K562 (cell line): ENCODE data around the gene ZNF441. TPM values are rescaled to one million over a fixed set of nuclear protein-coding genes. Genes with fewer than 3 reads are reported as not detected.

Source experiments
- CBFA2T3 ChIP-seq: fragments of 450-650 bp; IDR thresholded peaks from 2 replicates; pipeline ENCODE4 v1.6.1; 2017
- CCNT2 ChIP-seq: IDR thresholded peaks from 2 replicates; pipeline ENCODE4 v1.6.1; 2011; ENCODE audit warnings: borderline replicate concordance, low read depth, mild to moderate bottlenecking, moderate library complexity, mixed read lengths, low read length; ENCODE audit not compliant: insufficient read length; ENCODE audit errors: extremely low read depth
- CEBPZ ChIP-seq: fragments of 150-350 bp; IDR thresholded peaks from 2 replicates; pipeline ENCODE4 v1.6.1; 2014; ENCODE audit warnings: low read depth, mild to moderate bottlenecking, low read length, borderline replicate concordance
- MEIS2 ChIP-seq: fragments of 450-650 bp; IDR thresholded peaks from 2 replicates; pipeline ENCODE4 v1.6.1; 2014; ENCODE audit warnings: mild to moderate bottlenecking; ENCODE audit not compliant: partially characterized antibody
- PTTG1 ChIP-seq: fragments of 450-650 bp; IDR thresholded peaks from 2 replicates; pipeline ENCODE4 v1.6.1; 2016; ENCODE audit warnings: low read depth, mild to moderate bottlenecking, missing genetic modification characterization, missing compliant biosample characterization
- ZNF232 ChIP-seq: sonication (generic); formaldehyde crosslinking; IDR thresholded peaks from 2 replicates; pipeline ENCODE4 v1.8.0; 2022; ENCODE audit warnings: mild to moderate bottlenecking, missing genetic modification reagents
- polyA plus RNA-seq, 8 experiments: library from polyadenylated mRNA; depleted of rRNA in 4 of 8; stranded (reverse) in 5 of 8; unstranded in 3 of 8; fragments of >200 nt; fragmentation: Nextera tagmentation in 2 of 8; fragmentation: Illumina TruSeq in 1 of 8; extraction: Ambion mirVana in 2 of 8; extraction: Trizol in 1 of 8; gene quantifications; 2 replicates each; pipeline versions ENCODE4 v1.2.1 to v1.2.3, GENCODE V29; 2011 to 2014; ENCODE audit warnings: inconsistent platforms in 1 of 8, missing spikeins in 1 of 8
- total RNA-seq, 7 experiments: library from RNA; depleted of rRNA in 6 of 7; stranded (reverse); fragments of >200 nt in 6 of 7; fragmentation: Illumina TruSeq in 2 of 7; extraction: Trizol in 2 of 7; gene quantifications; 2 replicates each; pipeline versions ENCODE4 v1.2.1 to v1.2.3, GENCODE V29; 2011 to 2021; ENCODE audit warnings: low replicate concordance in 1 of 7
- TF ChIP-seq, protein P1 (sequence below): fragments of 450-650 bp; formaldehyde crosslinking; IDR thresholded peaks from 2 replicates; pipeline ENCODE4 v1.4.0; 2020; ENCODE audit warnings: mild to moderate bottlenecking, moderate library complexity
- TF ChIP-seq, protein P2 (sequence below): fragments of 150-350 bp; conservative IDR thresholded peaks from 2 replicates; pipeline ENCODE4 v1.6.1; 2014; ENCODE audit warnings: low read length
- TF ChIP-seq, protein P3 (sequence below): fragments of 200-800 bp; sonication (Bioruptor generic); IDR thresholded peaks from 2 replicates; pipeline ENCODE4 v1.6.1; 2016; ENCODE audit warnings: missing genetic modification characterization, missing compliant biosample characterization

The ZNF441 gene
- total and polyA plus RNA-seq, 9 of the 15 experiments (the other 6 are each of a cell fraction or from before 2014, with no cell fraction given) = 1.9 to 14.0 (median 7.8) TPM

DNA sequence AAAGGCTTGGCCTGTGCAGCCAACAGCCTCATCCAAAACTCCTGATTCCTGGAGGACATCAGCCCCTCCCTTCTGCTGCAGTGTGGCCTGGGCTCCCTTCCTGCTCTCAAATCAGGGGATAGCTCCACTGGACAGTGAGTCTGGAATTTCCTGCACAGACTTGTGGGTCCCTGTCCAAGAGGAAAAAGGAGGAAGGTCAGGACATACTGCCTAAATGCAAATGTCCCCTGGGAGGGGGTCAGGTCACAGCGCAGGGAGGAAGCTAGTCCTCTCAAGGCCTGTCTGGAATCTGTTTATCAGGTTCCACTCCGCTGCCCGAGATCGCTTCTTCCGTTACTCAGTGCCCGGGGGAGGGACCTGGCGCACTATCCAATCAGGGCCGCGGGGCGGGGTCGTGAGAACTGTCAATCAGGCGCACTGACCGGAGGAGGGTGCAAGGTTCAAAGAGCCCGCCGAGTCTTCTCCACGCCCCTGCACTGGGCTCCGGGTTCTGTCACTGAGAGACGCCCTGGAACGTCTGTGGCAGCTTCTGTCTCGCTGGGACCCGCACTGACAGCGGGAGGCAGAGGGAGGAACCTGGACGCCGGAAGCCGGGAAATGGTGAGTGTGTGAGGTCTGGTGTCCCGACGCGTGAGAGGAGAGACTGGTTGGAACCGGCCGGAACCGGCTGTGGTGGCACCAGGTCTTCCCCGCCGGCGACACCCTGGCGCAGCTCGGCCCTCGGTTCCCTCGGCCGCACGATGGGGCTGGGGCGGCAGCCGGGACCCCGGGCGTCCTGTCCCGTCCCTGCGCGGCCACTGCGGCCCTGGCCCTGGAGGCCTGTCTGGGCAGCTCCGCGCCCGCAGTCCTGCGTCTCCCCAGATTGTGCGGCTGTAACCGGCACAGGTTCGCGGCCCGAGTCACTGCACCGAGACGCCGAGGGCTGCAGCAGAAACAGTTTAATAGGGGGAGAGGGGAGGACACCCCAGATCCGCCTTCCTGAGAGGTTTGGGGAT is at the start of gene ZNF441 (continued):
- TF ChIP-seq, protein P1, sequence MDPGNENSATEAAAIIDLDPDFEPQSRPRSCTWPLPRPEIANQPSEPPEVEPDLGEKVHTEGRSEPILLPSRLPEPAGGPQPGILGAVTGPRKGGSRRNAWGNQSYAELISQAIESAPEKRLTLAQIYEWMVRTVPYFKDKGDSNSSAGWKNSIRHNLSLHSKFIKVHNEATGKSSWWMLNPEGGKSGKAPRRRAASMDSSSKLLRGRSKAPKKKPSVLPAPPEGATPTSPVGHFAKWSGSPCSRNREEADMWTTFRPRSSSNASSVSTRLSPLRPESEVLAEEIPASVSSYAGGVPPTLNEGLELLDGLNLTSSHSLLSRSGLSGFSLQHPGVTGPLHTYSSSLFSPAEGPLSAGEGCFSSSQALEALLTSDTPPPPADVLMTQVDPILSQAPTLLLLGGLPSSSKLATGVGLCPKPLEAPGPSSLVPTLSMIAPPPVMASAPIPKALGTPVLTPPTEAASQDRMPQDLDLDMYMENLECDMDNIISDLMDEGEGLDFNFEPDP (CRISPR knock-in tag) = no peak
- TF ChIP-seq ZNF232 (CRISPR knock-in tag) = 0 out of 2 replicates have a peak, but pooled peaks have one; percentile 52
- TF ChIP-seq PTTG1 (tag) = no peak
- no peak for TF ChIP-seq CEBPZ
- TF ChIP-seq MEIS2 = peak; percentile 86
- TF ChIP-seq CCNT2 = peak; percentile 25
- TF ChIP-seq, protein P2, sequence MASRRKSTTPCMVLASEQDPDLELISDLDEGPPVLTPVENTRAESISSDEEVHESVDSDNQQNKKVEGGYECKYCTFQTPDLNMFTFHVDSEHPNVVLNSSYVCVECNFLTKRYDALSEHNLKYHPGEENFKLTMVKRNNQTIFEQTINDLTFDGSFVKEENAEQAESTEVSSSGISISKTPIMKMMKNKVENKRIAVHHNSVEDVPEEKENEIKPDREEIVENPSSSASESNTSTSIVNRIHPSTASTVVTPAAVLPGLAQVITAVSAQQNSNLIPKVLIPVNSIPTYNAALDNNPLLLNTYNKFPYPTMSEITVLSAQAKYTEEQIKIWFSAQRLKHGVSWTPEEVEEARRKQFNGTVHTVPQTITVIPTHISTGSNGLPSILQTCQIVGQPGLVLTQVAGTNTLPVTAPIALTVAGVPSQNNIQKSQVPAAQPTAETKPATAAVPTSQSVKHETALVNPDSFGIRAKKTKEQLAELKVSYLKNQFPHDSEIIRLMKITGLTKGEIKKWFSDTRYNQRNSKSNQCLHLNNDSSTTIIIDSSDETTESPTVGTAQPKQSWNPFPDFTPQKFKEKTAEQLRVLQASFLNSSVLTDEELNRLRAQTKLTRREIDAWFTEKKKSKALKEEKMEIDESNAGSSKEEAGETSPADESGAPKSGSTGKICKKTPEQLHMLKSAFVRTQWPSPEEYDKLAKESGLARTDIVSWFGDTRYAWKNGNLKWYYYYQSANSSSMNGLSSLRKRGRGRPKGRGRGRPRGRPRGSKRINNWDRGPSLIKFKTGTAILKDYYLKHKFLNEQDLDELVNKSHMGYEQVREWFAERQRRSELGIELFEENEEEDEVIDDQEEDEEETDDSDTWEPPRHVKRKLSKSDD = no peak
- TF ChIP-seq, protein P3, sequence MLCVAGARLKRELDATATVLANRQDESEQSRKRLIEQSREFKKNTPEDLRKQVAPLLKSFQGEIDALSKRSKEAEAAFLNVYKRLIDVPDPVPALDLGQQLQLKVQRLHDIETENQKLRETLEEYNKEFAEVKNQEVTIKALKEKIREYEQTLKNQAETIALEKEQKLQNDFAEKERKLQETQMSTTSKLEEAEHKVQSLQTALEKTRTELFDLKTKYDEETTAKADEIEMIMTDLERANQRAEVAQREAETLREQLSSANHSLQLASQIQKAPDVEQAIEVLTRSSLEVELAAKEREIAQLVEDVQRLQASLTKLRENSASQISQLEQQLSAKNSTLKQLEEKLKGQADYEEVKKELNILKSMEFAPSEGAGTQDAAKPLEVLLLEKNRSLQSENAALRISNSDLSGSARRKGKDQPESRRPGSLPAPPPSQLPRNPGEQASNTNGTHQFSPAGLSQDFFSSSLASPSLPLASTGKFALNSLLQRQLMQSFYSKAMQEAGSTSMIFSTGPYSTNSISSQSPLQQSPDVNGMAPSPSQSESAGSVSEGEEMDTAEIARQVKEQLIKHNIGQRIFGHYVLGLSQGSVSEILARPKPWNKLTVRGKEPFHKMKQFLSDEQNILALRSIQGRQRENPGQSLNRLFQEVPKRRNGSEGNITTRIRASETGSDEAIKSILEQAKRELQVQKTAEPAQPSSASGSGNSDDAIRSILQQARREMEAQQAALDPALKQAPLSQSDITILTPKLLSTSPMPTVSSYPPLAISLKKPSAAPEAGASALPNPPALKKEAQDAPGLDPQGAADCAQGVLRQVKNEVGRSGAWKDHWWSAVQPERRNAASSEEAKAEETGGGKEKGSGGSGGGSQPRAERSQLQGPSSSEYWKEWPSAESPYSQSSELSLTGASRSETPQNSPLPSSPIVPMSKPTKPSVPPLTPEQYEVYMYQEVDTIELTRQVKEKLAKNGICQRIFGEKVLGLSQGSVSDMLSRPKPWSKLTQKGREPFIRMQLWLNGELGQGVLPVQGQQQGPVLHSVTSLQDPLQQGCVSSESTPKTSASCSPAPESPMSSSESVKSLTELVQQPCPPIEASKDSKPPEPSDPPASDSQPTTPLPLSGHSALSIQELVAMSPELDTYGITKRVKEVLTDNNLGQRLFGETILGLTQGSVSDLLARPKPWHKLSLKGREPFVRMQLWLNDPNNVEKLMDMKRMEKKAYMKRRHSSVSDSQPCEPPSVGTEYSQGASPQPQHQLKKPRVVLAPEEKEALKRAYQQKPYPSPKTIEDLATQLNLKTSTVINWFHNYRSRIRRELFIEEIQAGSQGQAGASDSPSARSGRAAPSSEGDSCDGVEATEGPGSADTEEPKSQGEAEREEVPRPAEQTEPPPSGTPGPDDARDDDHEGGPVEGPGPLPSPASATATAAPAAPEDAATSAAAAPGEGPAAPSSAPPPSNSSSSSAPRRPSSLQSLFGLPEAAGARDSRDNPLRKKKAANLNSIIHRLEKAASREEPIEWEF (CRISPR knock-in tag) = no peak
- TF ChIP-seq CBFA2T3 = 0 out of 2 replicates have a peak, but pooled peaks have one; percentile 29
